A673 (cell line): Measurements from ENCODE around the gene RNF2.

Experiments
- CTCF ChIP-seq: fragments of 300-800, 200-600 bp; sonication (generic); conservative IDR thresholded peaks from 2 replicates; pipeline ENCODE4 v1.5.1; 2017; ENCODE audit warnings: low read depth, mild to moderate bottlenecking, antibody characterized with exemption, low read length, moderate library complexity, mixed read lengths
- EZH2 ChIP-seq: fragments of 200-600 bp; sonication (generic); IDR thresholded peaks from 2 replicates; pipeline ENCODE4 v1.6.1; 2017; ENCODE audit warnings: borderline replicate concordance, low read depth, mild to moderate bottlenecking, mixed read lengths, antibody characterized with exemption, low read length; ENCODE audit not compliant: poor library complexity, severe bottlenecking

GRCh38 chr1:185017338-185017737 is 28.0 kb upstream of the RNF2 start:
- TF ChIP-seq CTCF (no peak), EZH2 (no peak)
